Left ventricle myocardium superior (tissue), 1 donor: Measurements from ENCODE around the gene CREB1. TPM values are rescaled to one million over a fixed set of nuclear protein-coding genes. Genes with fewer than 3 reads are reported as not detected.

Experiments used
- ATAC-seq: fragments of 200-7000 bp; cut with Tn5 transposase; one replicate; pipeline ENCODE4 v1.9.1; 2020; ENCODE audit warnings: mild to moderate bottlenecking, moderate library complexity
- DNase-seq: peaks from one replicate; pipeline ENCODE4 v3.0.0-alpha.2; 2020
- intact Hi-C: fragments of 100-400 bp; cut with micrococcal nuclease; formaldehyde crosslinking; loops from one replicate; pipeline ENCODE4 v1.11.0; 2022
- total RNA-seq: library from RNA; stranded (reverse); fragmentation: NEBNext Ultra II Directional; extraction: Animal tissue kit (Norgen Biotek cat#: 25700); gene quantifications from one replicate; pipeline ENCODE4 v1.2.1, GENCODE V29; 2021
- donor health status: DM: no; HTN: yes; CAD: no; lungs with severe emphysema.

Gene CREB1
- total RNA-seq, 1 donor from 2014 or later = 51.0 TPM

DNA sequence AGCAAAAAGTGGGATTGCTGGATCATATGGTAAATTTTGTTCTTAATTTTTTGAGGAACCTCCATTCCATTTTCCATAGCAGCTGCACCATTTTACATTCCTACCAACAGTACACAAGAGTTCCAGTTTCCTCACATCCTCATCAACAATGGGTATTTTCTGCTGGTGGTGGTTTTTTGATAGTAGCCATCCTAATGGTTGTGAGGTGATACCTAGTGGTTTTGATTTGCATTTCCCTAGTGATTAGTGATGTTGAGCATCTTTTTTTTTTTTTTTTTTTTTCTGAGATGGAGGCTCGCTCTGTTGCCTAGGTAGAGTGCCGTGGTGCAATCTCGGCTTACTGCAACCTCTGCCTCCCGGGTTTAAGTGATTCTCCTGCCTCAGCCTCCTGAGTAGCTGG lies 65.0 kb downstream of the CREB1 start:
- intact Hi-C loops = no loop called here
- DNase-seq = no peak
- no peak for ATAC-seq

DNA sequence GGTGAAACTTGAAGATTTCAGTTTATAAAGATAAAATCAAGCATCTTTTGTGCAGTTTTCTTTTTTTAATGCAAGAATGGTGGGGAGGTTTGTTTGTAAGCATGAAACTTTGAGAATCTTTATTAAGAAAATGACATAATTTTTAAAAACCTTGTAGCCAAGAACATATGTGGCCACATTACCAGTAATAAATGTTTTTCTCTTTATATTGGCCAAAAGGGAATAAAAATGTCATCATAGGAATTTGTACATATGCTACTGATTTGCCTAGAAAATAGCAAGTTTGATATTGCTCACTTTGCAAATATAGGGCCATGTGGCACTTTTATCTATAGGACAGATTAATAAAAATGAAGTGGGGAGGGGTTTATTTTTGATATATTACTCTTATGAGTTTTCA lies 69.9 kb downstream of the CREB1 start:
- intact Hi-C loops = no loop called here
- ATAC-seq (no peak), DNase-seq (no peak)

DNA sequence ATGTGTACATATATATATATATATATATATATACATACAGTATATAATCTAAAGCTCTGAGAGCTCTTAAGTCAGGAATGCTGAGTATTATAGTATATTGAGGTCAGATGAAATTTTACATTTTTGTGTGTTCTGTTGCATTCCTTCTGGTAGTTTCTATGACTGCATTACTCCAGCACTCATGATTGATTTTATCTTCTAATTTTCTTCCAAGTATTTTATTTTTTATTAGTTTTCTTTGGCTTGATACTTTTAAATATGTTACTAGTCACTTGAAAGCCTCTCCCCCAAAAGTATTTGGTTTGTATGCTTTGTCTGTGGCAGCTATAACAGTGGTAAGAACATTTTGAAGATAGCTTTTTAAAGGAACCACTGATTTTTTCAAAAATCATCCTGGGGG lies 70.5 kb downstream of the CREB1 start:
- intact Hi-C loops = no loop called here
- DNase-seq (no peak), ATAC-seq (no peak)

DNA sequence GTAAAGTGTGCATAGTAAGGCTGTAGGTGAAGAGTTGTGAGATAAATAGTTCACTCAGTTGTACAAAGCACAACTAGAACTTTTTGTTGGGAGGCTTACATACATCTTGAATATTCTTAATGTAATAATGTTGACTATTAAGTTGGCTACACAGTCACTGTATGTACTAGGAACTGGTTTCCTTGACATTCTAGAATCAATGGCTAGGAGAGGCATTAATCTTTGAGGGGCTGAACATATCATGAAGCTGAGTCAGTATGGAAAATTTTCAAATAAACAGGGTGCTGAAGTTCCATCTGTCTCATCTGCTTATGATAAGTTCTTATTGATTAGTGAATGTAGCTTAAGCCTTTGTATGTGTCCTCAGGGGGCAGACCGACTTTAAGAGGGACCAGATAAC lies 72.0 kb downstream of the CREB1 start:
- no peak for ATAC-seq
- intact Hi-C loops = no loop called here
- DNase-seq = no peak

DNA sequence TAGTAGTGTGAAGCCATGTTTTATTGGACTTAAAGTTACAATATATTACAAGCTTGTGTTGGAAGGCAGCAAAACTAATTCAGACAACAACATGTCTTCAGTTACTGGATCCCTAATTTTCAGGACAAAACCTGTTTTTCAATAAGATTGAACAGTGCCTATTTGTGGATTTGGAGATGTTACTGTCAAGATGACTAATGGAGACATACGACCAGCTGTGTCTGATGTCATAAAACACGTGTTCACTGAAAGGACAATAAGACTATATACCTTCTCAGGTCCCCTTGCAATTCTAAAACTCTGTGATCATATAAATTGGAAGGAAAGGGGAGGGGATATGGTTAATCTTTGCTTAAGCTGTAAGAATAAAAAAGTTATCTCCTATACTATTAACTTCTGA lies 73.7 kb downstream of the CREB1 start:
- DNase-seq (no peak), ATAC-seq (no peak)
- intact Hi-C loops = no loop called here

DNA sequence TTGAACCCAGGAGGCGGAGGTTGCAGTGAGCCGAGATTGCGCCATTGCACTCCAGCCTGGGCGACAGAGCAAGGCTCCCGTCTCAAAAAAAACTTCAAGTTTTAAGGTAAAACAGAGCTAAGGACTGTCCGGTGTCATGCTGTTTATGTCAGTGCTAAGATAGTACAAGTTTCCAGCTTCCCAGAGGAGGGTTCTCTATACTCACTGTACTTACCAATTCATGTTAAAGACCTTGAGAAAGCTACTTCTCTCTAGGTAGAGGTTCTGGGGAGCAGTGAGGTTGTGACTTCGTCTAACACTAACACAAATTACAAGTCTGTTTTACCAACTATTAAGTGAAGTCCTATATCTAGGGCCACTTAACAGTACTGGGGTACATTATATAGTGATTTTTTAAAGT lies 76.6 kb downstream of the CREB1 start:
- DNase-seq (no peak), ATAC-seq (no peak)
- intact Hi-C loops = no loop called here

DNA sequence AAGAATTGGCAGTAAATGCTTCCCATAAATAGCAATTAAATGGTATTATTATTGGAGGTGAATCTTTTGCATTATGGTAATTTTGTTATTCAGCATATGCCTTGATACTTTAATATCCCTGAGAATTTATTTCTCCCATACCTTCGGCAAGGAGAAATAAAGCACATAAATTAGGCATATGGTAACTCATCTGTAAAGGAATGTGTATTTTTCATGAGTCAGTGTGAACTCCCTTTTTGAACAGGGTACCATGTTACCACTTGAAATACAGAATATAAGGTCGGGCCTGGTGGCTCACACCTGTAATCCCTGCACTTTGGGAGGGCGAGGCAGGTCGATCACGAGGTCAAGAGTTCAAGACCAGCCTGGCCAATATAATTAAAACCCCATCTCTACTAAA lies 77.1 kb downstream of the CREB1 start:
- DNase-seq (no peak), ATAC-seq (no peak)
- intact Hi-C loops = no loop called here

DNA sequence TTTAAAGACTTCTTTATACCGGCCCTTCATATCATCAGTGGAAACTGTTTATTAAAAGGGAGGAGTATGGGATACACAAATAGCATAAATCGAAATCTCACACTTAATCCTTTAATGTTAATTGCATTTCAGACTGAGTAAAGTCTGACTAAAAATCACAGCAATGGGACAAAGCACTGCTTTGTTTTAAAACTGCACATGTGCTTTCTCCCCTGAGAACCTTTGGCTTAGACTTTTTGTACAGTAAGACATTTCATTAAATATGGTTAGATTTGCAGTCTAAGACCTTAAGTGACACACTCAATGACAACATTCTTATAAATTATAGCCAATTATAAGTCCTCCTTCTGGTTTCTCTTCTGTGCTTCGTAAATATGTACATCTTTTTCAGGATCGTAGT lies 83.0 kb downstream of the CREB1 start:
- intact Hi-C loops = no loop called here
- DNase-seq (no peak), ATAC-seq (no peak)

DNA sequence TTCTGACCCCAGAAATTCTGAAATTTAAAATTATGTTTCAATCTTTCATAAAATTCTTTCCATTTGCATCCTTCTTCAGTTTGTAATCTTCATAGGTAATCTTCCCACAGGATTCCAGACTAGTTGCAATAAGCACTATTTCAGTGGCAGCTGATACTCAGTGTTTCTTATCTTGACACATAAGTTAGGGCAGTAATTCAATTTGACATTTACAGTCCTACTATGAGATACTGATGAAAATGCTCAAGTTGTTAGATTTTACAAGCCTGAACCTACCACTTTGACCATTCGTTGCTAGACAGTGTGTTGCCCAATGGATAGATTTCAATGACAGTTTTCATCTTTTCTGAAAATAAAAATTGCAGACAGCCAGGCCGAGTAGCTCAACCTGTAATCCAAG lies 85.1 kb downstream of the CREB1 start:
- intact Hi-C loops = no loop called here
- DNase-seq (no peak), ATAC-seq (no peak)

DNA sequence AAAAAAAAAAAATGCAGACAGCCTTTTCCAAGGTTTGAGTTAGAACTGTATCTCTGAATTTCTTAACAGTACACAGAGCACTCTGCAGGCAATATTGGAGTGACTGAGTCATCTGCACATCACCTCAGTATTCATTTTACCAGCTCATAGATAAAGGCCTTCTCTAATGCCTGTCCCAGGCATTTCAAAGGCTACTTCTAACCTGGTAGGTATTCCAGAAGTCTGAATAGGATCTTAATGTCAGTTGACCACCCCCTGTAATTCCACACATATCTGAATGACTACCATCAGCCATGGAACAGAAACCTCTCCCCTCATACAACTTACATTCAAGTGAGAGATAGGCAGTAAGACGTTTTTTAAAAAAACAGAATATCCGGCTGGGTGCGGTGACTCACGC lies 86.4 kb downstream of the CREB1 start:
- intact Hi-C loops = no loop called here
- DNase-seq = no peak
- ATAC-seq = no peak

DNA sequence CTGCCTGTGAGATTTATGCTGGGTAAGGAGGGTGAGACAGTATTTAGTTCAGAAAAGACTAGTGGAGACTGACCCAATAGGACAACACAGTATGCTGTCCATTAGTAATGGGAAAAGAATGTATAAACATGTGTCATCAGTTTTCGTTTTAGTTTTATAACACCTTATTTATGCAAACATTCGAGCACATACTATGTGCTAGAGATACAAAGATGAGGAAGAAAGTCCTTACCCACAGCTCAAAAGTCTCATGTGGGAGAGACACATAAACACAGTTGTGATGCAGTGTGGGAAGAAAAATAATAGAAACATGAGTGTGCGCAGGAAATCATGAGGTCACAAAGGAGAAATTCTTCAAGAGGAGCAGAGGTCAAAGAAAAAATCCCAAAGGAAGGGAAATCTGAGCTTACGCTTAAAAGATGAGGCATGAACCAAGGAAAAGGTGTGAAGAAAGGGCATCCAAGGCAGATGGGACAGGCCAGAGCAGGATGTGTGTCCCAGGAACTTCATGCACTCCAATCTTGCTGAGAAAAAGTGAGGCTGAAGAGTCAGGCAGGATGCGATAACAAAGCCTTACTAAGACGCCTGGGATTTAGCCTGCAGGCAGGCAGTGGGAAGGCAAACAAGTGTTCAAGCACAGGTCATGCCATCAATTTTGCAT lies 87.4 kb downstream of the CREB1 start:
- intact Hi-C loops = no loop called here
- ATAC-seq = no peak
- no peak for DNase-seq

DNA sequence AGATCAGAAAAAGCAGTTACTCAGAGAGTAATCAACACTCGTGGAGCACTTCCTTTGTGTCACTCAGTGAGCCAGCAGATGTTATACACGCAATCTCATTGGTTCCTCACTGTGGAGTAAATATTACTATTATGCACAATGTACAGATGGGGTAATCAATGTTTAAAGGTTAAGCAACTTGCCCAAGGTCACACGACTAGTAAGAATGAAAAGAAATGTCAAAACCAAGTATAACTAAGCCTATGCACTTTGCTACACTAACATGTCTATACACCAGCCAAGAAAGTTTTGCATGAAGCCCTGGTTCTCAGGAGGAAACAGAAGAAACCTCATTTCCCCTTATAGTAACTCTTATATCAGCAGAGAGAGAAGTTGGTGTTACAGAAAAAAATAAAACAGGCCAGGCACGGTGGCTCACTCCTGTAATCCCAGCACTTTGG lies 90.0 kb downstream of the CREB1 start:
- intact Hi-C loops = no loop called here
- ATAC-seq (no peak), DNase-seq (no peak)

DNA sequence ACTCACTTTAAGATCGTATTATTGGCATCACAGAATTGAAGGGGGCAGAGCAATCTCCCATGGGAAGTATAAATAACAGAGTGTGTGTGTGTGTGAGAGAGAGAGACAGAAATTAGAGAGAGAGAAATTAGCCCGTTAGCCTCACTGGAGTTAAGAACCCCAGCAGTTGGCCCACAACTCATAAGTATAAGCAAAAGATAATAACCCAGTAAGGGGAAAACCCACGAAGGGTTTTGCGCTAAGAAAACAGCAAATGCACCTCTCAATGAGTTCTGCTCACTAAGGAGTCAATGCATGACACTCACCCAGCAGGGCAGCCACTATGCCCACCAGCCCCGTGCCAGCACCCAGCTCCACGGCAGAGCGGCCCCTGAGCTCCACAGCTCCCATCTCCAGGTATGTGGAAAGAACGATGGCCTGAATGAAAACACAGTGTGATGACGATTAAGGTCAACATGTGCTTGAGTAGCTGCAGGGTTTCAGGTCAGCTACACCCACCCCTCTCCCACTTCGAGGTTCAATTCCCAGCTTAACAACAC lies 91.8 kb downstream of the CREB1 start:
- ATAC-seq (no peak), DNase-seq (no peak)
- intact Hi-C loops = no loop called here

DNA sequence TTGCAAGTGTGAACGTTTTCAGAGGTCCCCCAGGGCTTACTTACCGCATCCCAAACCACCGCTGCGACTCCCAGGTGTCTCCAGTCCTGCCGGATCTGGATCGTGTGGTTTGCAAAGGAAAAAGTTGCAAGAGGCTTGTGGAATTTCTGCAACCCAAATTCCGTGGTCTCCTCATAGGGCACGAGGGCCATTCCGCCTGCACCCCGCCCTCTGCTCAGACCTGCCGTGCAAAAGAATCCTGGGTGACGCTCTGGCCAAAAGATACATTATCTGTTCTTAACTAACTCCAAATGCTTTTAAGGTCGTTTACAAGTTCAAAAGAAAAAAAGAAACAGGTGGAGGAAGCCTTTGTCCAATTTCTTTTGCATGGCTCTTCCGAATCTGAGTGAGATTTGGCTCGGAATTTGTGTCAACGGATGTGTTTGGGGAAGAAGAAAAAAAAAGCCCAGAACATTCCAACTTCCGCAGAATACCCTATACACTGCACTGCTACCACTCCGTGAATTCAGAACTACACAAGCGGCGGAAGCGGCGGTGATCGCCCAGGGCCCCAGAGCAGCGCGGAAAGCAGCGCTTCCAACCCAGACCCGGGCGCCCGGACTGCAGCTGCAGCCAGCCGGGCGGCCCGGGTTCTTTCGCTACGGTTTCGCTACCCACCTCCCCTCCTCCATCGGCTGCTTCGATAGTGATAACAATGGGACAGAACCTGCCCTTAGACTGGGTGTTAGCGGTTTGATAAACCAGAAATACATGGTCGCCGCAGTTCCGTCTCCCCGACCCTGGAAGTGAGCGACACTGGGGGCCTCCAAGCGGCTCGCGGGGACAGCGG lies 94.6 kb downstream of the CREB1 start:
- ATAC-seq = peak; percentile 64
- DNase-seq = peak; percentile 81
- intact Hi-C loops = no loop called here

DNA sequence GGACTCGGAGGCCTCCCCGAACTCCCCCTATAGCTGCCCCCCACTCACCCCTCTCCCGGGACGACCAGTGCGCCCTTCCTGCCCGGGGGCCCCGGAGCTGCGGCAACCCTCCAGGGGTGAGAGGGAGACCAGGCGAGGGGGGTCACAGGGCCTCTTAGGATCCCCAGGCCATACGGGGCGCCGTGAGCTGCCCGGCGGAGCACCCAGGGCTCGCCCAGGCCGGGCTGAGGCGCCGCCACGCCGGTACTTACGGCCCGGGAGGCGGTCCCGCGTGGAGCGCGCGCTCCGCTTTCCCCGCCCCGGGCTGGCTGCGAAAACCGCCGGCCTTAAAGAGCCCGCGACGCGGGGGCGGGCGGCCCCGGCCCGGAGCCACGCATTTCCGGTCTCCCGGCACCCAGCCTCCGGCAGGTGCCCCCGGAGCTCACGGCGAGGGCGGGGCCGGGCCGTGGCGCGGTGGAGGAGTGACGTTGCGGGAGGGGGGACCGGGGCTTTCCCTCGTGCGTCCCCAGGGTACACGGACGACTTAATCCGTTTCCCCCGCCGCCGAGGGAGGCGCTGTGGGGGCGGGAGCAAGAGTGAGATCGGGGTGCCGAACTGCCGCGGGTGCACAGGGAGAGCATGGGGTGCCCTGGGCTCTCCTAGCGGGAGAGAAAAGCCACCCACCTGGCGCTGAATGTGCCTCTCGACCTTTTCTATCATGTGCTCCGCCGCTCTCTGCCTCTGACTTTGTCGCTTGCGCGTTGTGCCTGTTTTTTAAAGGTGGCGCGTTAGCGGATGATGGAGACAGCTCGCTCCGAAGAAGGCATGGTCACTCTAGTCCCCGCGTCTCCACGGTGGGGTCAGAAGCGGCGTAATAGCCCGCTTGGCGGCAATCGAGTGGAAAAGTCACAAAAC lies 95.5 kb downstream of the CREB1 start, which contains the start of gene METTL21A:
TSS of gene METTL21A (minus strand) at position 381 of the 894 bp plus-strand sequence. CDS start 1,019 bp downstream, outside the sequence.
- DNase-seq = peak; percentile 95
- peak; percentile 94 for ATAC-seq
- intact Hi-C loops = no loop called here

DNA sequence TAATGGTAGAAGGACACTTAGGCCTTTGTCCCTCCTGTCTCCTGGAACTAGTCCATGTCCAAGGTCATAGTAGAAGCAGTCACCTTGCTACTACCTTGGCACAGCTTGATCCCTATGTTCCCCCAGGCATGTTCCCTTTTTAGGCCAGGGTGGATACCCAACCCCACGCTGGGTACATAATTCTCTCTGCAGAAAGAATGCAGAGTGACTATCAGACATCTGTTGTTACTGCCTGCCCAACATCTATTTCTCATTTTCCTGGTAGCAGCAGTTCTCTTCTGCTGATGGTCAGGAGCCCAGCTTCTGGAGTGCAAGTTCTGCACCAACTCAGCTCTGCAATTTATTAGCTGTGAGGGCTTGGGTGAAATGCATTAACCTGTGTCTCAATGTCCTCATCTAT lies 99.8 kb downstream of the CREB1 start:
- ATAC-seq (no peak), DNase-seq (no peak)
- intact Hi-C loops = no loop called here

DNA sequence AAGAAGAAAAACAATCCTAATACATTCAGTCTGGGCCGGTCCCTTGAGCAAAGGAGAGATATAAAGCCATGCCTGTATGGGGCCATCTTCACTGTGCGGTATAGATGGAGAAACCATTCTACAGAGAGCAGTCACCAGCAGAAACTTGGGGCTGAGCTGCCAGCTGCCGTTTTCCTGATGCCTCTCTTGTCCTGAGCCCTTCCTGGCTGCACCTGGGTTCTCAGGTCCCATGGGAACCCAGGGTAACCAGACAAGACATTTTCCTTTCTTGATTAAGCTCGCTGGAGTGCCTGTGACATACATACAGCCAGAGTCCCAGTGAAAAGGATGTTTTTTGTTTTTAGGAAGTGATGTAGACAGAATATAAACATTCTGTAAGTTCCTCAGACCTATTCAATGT lies 100.7 kb downstream of the CREB1 start:
- intact Hi-C loops = no loop called here
- DNase-seq (no peak), ATAC-seq (no peak)

DNA sequence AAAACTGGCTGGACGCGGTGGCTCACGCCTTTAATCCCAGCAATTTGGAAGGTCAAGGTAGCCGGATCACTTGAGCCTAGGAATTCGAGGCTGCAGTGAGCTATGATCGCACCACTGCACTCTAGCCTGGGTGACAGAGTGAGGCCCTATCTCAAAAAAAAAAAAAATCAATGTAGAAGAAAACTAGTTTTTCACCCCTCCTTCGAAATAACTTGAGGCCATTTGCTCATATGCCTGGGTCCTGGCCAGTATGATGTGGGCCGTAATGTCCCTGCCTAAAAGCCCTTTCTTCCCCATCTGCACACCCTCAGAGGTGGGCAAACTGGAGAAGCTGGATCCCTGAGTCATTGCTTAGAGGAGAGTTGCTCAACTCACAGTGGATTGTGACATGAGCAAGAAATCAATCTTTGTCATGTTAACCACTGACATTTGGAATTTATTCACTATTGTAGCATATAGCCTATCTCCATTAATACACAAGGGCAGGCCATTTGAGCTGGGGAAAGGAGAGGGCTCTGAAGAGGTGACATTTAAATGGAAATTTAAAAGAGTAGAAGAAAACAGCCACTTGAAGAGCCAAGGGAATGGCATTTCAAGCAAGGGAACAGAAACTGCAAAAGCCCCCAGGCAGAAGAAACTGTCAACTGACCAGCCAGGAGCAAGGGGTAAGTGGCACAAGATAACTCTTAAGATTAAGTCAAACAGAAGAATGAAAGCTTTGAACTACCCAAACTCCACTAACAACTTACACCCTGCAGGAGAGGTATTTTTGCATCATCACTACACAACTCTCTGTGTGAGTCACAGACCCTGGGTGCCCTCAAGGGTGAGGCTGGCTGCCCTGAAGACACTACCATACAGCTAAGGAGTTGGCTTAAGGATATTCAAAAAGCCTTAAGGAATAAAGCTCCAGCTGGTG lies 103.1 kb downstream of the CREB1 start:
- ATAC-seq (no peak), DNase-seq (no peak)
- intact Hi-C loops = no loop called here

DNA sequence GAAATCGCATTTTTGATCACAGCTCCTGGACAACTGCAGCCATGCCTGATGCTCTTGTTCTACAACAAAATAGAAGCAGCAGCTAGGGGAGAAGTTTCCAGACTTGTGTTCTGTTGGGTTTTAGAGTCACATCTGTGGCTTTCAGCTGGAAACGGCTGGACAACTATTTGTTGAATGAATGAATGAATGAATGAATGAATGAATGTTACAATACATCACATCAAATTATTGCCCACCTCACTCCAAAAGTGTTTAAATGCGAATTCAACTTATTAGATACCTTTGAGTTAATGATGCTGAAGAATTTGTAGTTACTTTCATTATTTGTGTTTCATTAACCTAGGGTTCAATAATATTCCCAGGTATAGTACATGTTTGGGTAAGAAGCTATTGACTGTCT lies 103.9 kb downstream of the CREB1 start:
- intact Hi-C loops = no loop called here
- ATAC-seq (no peak), DNase-seq (no peak)
